Pancreas (tissue), 10 donors: ENCODE measurements around the gene NOL4L. TPM values are rescaled to one million over a fixed set of nuclear protein-coding genes. Genes with fewer than 3 reads are reported as not detected.
"Not testable (repeated sequence)": the region's sequence is repeated elsewhere in the genome, so short reads cannot be mapped to it uniquely, and the experiment has no call there.

ENCODE experiments used
- ATAC-seq, 4 donors: fragments of 200-7000 bp; cut with Tn5 transposase; one replicate each; pipeline versions ENCODE4 v1.8.0 to v1.9.1; 2020; ENCODE audit warnings: mild to moderate bottlenecking in 4 of 4, moderate library complexity in 4 of 4
- DNase-seq, 6 donors: peaks; one replicate each; pipeline ENCODE4 v3.0.0-alpha.2; 2020
- FAIRE-seq: peaks from 2 replicates; lab custom pipeline; 2012; peaks lifted over from hg19 to GRCh38; lab: Jason Lieb, UNC
- H3K27ac ChIP-seq, 4 donors: fragments of 200-600 bp; sonication (generic); 1 replicate in 3 of 4; 2 replicates in 1 of 4; pipeline versions ENCODE4 v1.5.0 to v1.8.0; 2020
- H3K27me3 ChIP-seq, 4 donors: fragments of 200-600 bp; one replicate each; pipeline ENCODE4 v1.8.0; 2021
- H3K36me3 ChIP-seq, 3 donors: fragments of 200-600 bp; sonication (generic) in 1 of 3; one replicate each; pipeline versions ENCODE4 v1.5.0 to v1.8.0; 2020 to 2021
- H3K4me1 ChIP-seq, 3 donors: fragments of 200-600 bp; one replicate each; pipeline ENCODE4 v1.8.0; 2021
- H3K4me3 ChIP-seq, 4 donors: fragments of 200-600 bp; sonication (generic) in 2 of 4; one replicate each; pipeline versions ENCODE4 v1.5.0 to v1.8.0; 2020 to 2021
- H3K9me3 ChIP-seq, 4 donors: fragments of 200-600 bp; one replicate each; pipeline ENCODE4 v1.8.0; 2021
- CTCF ChIP-seq, 4 donors: fragments of 200-600 bp; sonication (generic) in 3 of 4; IDR thresholded peaks; one replicate each; pipeline versions ENCODE4 v1.5.0 to v1.8.0; 2021; ENCODE audit warnings: antibody characterized with exemption in 4 of 4
- WGBS, 2 donors: extraction: QIAGEN DNeasy Blood & Tissue Kit; methylation state at CpG; one replicate each; pipeline ENCODE4 v1.1.7; 2013; 5-methylcytosine and 5-hydroxymethylcytosine counted together
- intact Hi-C, 3 donors: fragments of 100-400 bp; cut with DNase I; formaldehyde crosslinking; loops; one replicate each; pipeline versions ENCODE4 v1.11.1 to v1.14.2; 2022
- polyA plus RNA-seq, 2 donors: library from polyadenylated mRNA; stranded (reverse); fragments of 200-250 nt; gene quantifications; one replicate each; pipeline ENCODE4 v1.2.3, GENCODE V29; 2013
- total RNA-seq, 6 donors: library from RNA; stranded (reverse); fragmentation: NEBNext Ultra II Directional in 4 of 6; extraction: Animal tissue kit (Norgen Biotek cat#: 25700) in 4 of 6; gene quantifications; one replicate each; pipeline versions ENCODE4 v1.2.1 to v1.2.4, GENCODE V29; 2021 to 2023
- donor health status: healthy with polysubstance abuse.
- donor health status: DM: no; HTN: no; CAD: no; lungs with moderate emphysema.
- donor health status: DM: no; HTN: no; CAD: no.
- donor health status: control.
- donor health status: control.
- donor health status: Bipolar disorder and iron deficiency.
- donor health status: DM: yes; HTN: yes; CAD: no.
- donor health status: DM: no; HTN: no; CAD: no.
- donor health status: DM: no; HTN: no; CAD: no.
- donor health status: DM: yes; HTN: yes; CAD: no.

NOL4L gene
- total and polyA plus RNA-seq, 8 donors, result 8.7 to 14.5 (median 10.2) TPM

GRCh38 chr20:32580970-32581838 lies 3.9 kb downstream of the NOL4L start:
- TF ChIP-seq CTCF (IDR thresholded peaks at IDR 0.05), result no peak
- intact Hi-C loops, result no loop called here
- H3K9me3 ChIP-seq, result no peaks in the 10 kb centered on the region
- ATAC-seq, result no peak
- H3K27me3 ChIP-seq, result no peaks in the 10 kb centered on the region
- 75 to 81% methylated on average over 19 of the region's 19 CpGs for WGBS, 2 donors
- no peak for DNase-seq
- H3K27ac ChIP-seq, result no peak overlapping the region
- H3K4me1 ChIP-seq, result peaks cover 0 to 4% (median 0%) of the 10 kb centered on the region in 3 donors
- no peak overlapping the region for H3K4me3 ChIP-seq
- no peak for FAIRE-seq
- no peaks in the 10 kb centered on the region for H3K36me3 ChIP-seq

- DNase-seq (no peak), FAIRE-seq (no peak), ATAC-seq (no peak)
- 83 to 89% methylated on average over 20 to 21 of the region's 21 CpGs for WGBS, 2 donors
- H3K27ac ChIP-seq, result no peak overlapping the region
- intact Hi-C loops, result no loop called here
- H3K27me3 ChIP-seq, result no peaks in the 10 kb centered on the region
- H3K36me3 ChIP-seq, result no peaks in the 10 kb centered on the region
- H3K4me1 ChIP-seq, result no peaks in the 10 kb centered on the region
- no peaks in the 10 kb centered on the region for H3K9me3 ChIP-seq
- no peak overlapping the region for H3K4me3 ChIP-seq
- TF ChIP-seq CTCF (IDR thresholded peaks at IDR 0.05), result no peak
These were observed 4.7 kb downstream of the NOL4L start for GRCh38 chr20:32580219-32580969.

GRCh38 chr20:32578840-32579390 lies 6.2 kb downstream of the NOL4L start:
- ATAC-seq, result no peak
- no peak for FAIRE-seq
- Histone ChIP-seq H3K4me3 (no peak overlapping the region), H3K9me3 (no peaks in the 10 kb centered on the region), H3K36me3 (no peaks in the 10 kb centered on the region), H3K27ac (no peak overlapping the region), H3K4me1 (no peaks in the 10 kb centered on the region), H3K27me3 (no peaks in the 10 kb centered on the region)
- DNase-seq, result no peak
- intact Hi-C loops, result no loop called here
- WGBS, 2 donors, result 84 to 92% methylated on average over 12 of the region's 12 CpGs
- no peak for TF ChIP-seq CTCF (IDR thresholded peaks at IDR 0.05)

GRCh38 chr20:32578062-32578461 lies 7.1 kb downstream of the NOL4L start:
- H3K4me3 ChIP-seq, FAIRE-seq, H3K9me3 ChIP-seq, intact Hi-C loops, H3K27ac ChIP-seq, DNase-seq, H3K27me3 ChIP-seq, H3K4me1 ChIP-seq, ATAC-seq, H3K36me3 ChIP-seq: not testable (repeated sequence)
- 79 to 98% methylated on average over 3 of the region's 3 CpGs for WGBS, 2 donors

- no peak for FAIRE-seq
- no peak overlapping the region for H3K27ac ChIP-seq
- no peak for ATAC-seq
- no peaks in the 10 kb centered on the region for H3K36me3 ChIP-seq
- no peaks in the 10 kb centered on the region for H3K4me1 ChIP-seq
- intact Hi-C loops, result no loop called here
- 76 to 83% methylated on average over 4 of the region's 4 CpGs for WGBS, 2 donors
- no peaks in the 10 kb centered on the region for H3K27me3 ChIP-seq
- no peaks in the 10 kb centered on the region for H3K9me3 ChIP-seq
- no peak for TF ChIP-seq CTCF (IDR thresholded peaks at IDR 0.05)
- DNase-seq, result no peak
- no peak overlapping the region for H3K4me3 ChIP-seq
These were observed 7.5 kb downstream of the NOL4L start for GRCh38 chr20:32577657-32578056.
